ENCODE measurements around the gene MAGI2. TPM values are rescaled to one million over a fixed set of nuclear protein-coding genes. Genes with fewer than 3 reads are reported as not detected.
"Not testable (repeated sequence)": the region's sequence is repeated elsewhere in the genome, so short reads cannot be mapped to it uniquely, and the experiment has no call there.

The MAGI2 gene
- polyA plus RNA-seq, 1 donor = 4.2 TPM

DNA sequence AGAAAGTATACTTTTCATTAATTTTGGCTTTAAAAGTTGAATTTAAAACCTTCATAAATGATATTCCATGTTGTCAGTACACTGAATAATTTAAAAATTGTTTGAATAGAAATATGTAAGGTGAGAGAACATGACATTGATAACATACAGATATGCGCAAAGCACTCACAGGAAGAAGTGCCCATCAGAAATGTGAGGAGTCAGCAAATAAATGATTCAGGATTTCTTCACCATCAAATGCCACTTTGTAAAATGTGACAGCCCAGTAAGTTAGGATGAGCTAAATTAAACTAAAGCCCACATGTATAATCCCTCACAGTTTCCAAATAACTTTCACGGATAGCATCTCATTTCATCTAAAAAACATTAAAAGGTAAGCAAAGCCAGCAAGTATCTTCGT, 417.6 kb downstream of the MAGI2 start:
- DNase-seq = no peak

DNA sequence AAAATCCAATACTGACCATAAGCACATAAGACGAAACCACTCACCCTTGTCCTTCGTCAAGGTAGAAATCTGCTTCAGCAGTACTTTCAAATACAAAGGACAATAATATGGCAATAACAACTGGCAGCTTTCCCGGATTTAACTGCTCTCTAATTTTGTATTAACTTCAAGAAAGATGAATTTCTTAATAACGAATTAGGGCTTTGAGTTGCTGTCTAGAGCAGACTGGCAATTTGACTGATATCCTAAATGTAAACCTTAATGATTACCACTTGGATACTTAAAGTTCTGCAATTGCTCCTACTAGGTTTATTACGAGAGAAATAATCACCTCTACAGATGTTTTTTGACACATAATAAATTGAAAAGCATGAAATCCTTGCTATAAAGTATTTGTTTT, 418.7 kb downstream of the MAGI2 start:
- no peak for DNase-seq

- DNase-seq = not testable (repeated sequence)
Measured at GRCh38 chr7:79019711-79020110, 433.8 kb downstream of the MAGI2 start.

DNA sequence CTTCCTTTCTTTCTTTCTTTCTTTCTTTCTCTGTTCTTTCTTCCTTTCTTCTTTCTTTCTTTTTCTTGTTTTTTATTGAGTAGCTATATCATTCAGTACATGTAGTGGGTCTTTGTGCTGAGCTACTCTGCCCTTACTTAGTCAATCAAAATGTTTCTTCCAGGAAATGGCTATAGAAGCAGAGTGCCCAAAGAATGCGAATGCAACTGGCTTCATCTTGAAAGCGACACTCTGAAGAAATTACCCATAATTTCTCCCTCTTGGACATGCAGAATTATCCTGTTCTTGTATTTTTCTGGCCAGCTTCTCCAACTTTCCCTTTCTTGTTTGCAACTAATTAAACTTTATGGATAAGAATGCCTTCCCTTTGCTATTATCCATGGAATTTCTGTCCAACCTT, 441.5 kb downstream of the MAGI2 start:
- DNase-seq = no peak

- DNase-seq = no peak
Measured at GRCh38 chr7:79009647-79010046, 443.8 kb downstream of the MAGI2 start.

GRCh38 chr7:79008786-79009185, 444.7 kb downstream of the MAGI2 start:
- DNase-seq = no peak

DNA sequence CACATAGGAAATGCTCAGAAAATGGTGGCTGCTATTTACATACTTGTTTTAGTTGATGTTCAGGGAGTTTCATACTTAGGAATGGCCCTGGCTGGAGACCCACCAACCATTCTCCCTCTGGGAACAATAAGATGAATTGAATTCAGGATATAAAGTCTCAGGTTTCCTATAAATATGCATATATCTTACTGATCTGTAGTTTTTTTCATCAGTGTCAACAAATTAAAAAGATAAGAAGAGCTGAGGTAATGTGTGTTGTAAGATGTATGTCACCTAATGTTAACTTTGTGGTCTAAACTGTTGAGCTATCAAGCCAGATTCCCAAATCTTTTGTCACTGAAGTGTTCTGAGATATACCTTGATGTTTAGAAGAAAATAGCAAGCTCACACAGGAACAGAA, 457.5 kb downstream of the MAGI2 start:
- DNase-seq = no peak

- DNase-seq = no peak
Measured at GRCh38 chr7:78993341-78993740, 460.1 kb downstream of the MAGI2 start.

- DNase-seq = no peak
Measured at GRCh38 chr7:78985509-78985908, 468.0 kb downstream of the MAGI2 start.

DNA sequence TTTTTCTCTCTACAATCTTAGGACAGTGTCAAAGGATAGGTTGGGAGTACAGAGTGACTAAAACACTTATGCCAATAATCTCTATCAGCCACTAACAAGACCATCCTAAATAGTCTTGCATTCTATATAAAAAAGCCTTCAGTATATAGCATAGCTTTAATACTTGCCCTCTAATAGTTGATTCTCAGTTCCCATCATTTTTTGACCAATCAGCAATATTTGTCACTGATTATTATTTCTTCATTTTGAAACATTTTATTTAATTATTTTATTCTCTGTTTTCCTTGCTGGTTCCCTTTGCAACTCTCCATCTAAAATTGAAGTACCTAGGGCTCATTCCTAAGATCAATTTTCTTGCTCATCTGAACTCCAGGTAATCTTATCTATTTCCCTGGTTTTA, 470.0 kb downstream of the MAGI2 start:
- DNase-seq = no peak

- no peak for DNase-seq
Measured at GRCh38 chr7:78970440-78970916, 483.0 kb downstream of the MAGI2 start.

- no peak for DNase-seq
Measured at GRCh38 chr7:78968951-78969350, 484.5 kb downstream of the MAGI2 start.

GRCh38 chr7:78967561-78967960, 485.9 kb downstream of the MAGI2 start:
- DNase-seq = not testable (repeated sequence)

DNA sequence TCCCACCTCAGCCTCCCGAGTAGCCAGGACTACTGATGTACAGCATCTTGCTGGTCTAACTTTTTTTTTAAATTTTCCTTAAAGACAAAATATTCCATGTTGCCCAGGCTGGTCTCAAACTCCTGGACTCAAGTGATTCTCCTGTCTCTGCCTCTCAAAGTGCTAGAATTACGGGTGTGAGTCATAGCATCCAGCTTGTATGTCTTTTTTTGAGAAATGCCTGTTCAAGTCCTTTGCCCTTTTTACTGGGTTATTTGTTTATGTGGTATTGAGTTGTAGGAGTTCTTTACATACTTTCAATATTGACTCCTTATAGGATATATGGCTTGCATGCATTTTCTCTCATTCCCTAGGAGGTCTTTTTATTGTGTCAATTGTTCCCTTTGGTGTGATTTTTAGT, 486.4 kb downstream of the MAGI2 start:
- no peak for DNase-seq

DNA sequence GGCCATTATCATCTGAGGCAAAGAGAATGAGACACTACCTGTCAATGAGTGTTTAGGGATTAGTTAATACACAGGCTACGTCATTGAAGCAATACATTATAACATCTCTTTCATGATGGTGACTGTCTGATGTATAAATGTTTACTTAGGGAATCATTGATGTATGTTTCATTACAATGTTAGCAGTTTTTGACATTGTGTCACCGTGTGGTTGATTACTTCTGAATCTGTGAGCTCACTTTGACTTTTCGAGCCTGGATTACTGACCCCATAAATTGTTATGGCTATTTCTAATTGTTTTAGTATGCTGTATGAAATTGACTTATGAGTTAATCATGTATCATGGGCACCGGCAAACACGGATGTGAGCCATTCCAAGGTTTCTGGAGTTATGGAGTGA, 494.0 kb downstream of the MAGI2 start:
- no peak for DNase-seq

DNA sequence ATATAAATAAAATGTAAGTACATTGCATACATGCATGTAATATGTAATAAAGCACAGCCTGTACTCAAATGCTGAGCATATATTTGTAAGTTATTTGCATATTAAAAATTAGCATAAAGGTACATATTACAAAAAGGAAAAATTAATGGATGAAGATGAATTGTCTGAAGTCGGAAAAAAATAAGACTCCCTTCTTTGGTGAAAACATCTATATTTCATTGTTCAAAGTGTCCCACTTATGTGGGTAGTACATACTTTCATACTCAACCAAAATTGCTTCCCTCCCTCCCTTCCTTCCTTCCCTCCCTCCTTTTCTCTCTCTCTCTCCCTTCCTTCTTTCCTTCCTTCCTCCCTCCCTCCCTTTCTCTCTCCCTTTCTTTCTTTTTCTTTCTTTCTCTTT, 498.1 kb downstream of the MAGI2 start:
- no peak for DNase-seq

DNA sequence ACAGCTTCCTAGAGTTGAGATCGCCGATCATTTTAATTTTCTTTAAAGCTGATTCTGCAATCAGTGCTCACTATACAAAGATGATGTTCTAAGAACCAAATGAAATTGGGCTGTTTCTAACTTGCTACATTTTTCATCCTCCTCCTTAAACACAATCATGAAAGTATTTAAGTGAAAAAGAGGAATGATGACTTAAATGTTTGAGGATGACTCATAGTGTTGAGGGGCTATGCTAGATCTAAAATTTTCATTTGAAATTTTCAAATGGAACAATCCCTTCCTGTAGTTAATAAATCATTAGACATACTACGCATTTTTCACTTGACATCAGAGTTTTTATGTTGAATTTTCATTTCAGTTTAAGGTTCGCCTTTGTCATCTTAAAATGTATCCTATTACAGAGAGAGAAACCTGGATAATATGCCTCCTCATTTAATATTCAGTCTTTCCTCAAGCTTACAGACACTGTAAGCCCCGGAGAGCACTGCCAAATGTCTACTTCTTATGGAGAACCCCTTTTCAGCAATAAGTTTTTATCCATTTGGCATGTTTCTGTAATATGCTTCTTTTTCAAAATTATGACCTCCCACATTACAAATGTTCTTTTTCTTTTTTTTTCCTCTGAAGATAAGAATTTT, 499.6 kb downstream of the MAGI2 start:
- no peak for DNase-seq

GRCh38 chr7:78953090-78953489, 500.4 kb downstream of the MAGI2 start:
- DNase-seq = no peak

- DNase-seq = no peak
Measured at GRCh38 chr7:78939669-78940068, 513.8 kb downstream of the MAGI2 start.

DNA sequence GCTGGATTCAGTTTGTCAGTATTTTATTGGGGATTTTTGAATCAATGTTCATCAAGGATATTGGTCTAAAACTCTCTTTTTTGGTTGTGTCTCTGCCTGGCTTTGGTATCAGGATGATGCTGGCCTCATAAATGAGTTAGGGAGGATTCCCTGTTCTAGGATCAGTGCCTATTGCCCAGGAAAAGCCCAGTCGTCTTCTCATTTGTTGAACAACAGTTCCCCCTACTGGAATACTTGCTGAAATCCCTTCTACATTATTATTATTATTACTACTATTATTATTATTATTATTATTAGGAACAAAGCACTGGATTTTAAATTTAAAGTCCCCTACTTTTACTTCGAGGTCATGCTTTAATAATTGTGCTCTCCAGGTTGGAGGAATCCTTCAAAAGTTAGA, 528.9 kb downstream of the MAGI2 start:
- DNase-seq = no peak

DNA sequence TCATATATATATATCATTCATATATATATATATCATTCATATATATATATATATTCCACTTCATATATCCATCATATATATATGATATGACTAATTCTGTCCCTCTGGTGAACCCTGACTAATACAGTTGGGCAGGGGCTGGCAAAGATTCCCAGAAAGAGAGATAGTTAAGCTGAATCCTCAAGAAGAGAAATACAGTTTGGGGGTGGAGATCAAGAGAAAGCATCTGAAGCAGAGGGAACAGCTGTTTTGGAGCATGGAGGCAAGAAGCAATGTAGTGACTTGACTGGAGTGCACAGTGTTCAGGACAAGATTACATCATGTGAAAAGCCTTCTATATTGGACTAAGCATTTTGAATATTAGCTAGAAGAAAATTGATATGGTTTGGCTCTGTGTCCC, 540.7 kb downstream of the MAGI2 start:
- DNase-seq = no peak

- DNase-seq = no peak
Measured at GRCh38 chr7:78906735-78907134, 546.7 kb downstream of the MAGI2 start.

GRCh38 chr7:78905436-78905835, 548.0 kb downstream of the MAGI2 start:
- no peak for DNase-seq

DNA sequence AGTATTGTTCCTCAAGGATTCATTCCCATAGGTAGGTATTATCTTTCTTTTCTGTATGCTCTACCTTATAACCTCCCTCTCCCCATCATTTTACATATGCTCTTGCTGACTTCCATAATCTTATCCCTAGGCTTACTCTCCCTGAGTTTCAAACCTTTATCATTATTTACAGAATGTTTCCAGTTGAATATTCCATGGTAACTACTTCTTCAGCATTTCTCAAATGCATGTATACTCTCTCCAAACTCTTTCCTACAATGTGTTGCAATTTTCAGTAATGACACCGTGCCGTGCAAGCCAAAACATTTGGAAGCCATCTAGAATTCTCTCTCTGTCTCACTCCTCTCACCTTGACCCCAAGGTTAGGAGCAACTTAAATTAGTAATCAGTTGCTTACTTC, 548.5 kb downstream of the MAGI2 start:
- no peak for DNase-seq

DNA sequence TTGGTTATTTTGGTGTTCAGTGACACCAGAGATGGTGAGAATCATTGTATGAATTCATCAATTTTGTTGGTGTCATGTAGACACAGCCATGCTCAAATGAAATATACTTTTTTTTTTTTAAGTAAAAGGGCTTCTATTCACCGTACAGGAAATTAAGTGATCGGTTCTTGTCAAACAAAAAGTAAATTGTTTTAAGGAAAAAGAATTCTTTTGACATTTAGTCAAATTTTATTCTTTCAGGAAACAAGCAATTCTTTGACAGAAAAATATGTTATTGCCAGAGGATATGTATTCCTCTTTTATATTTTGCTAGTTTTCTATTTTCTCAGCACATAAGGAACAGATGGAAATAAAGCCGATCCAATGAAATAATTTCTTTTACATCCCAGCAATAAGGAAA, 551.9 kb downstream of the MAGI2 start:
- no peak for DNase-seq

Data from hindlimb muscle (tissue), 1 donor.